Measurements from ENCODE around the gene ZNF777. TPM values are rescaled to one million over a fixed set of nuclear protein-coding genes. Genes with fewer than 3 reads are reported as not detected.

The ZNF777 gene
- total and polyA plus RNA-seq, 9 of the 15 experiments (the other 6 are each of a cell fraction or from before 2014, with no cell fraction given) = 0.11 to 32.6 (median 9.0) TPM

- TF ChIP-seq CHAMP1 (IDR thresholded peaks at IDR 0.05) (no peak), ZNF143 (CRISPR knock-in tag; IDR thresholded peaks at IDR 0.05) (no peak), SMAD1 (IDR thresholded peaks at IDR 0.05; ENCODE audit: low read depth, low read length, partially characterized antibody) (no peak), BRF2 (IDR thresholded peaks at IDR 0.05; ENCODE audit: borderline replicate concordance, insufficient read depth, insufficient read length) (no peak), XRCC5 (IDR thresholded peaks at IDR 0.05; ENCODE audit: low read depth, low read length) (no peak), ZEB2 (IDR thresholded peaks at IDR 0.05) (no peak), HOXB6 (CRISPR knock-in tag; IDR thresholded peaks at IDR 0.05; ENCODE audit: borderline replicate concordance) (no peak), MAFF (IDR thresholded peaks at IDR 0.05; ENCODE audit: low read length) (no peak)
- TF ChIP-seq, protein P1, sequence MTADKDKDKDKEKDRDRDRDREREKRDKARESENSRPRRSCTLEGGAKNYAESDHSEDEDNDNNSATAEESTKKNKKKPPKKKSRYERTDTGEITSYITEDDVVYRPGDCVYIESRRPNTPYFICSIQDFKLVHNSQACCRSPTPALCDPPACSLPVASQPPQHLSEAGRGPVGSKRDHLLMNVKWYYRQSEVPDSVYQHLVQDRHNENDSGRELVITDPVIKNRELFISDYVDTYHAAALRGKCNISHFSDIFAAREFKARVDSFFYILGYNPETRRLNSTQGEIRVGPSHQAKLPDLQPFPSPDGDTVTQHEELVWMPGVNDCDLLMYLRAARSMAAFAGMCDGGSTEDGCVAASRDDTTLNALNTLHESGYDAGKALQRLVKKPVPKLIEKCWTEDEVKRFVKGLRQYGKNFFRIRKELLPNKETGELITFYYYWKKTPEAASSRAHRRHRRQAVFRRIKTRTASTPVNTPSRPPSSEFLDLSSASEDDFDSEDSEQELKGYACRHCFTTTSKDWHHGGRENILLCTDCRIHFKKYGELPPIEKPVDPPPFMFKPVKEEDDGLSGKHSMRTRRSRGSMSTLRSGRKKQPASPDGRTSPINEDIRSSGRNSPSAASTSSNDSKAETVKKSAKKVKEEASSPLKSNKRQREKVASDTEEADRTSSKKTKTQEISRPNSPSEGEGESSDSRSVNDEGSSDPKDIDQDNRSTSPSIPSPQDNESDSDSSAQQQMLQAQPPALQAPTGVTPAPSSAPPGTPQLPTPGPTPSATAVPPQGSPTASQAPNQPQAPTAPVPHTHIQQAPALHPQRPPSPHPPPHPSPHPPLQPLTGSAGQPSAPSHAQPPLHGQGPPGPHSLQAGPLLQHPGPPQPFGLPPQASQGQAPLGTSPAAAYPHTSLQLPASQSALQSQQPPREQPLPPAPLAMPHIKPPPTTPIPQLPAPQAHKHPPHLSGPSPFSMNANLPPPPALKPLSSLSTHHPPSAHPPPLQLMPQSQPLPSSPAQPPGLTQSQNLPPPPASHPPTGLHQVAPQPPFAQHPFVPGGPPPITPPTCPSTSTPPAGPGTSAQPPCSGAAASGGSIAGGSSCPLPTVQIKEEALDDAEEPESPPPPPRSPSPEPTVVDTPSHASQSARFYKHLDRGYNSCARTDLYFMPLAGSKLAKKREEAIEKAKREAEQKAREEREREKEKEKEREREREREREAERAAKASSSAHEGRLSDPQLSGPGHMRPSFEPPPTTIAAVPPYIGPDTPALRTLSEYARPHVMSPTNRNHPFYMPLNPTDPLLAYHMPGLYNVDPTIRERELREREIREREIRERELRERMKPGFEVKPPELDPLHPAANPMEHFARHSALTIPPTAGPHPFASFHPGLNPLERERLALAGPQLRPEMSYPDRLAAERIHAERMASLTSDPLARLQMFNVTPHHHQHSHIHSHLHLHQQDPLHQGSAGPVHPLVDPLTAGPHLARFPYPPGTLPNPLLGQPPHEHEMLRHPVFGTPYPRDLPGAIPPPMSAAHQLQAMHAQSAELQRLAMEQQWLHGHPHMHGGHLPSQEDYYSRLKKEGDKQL (CRISPR knock-in tag; IDR thresholded peaks at IDR 0.05; ENCODE audit: borderline replicate concordance) = no peak
Observed at GRCh38 chr7:149420006-149420405, 40.9 kb downstream of the ZNF777 start (continued).

All from K562 (cell line).